Airway epithelial cell (primary cell): ENCODE data around the gene MAF. TPM values are rescaled to one million over a fixed set of nuclear protein-coding genes. Genes with fewer than 3 reads are reported as not detected.

Experiments used
- total RNA-seq: library from RNA; depleted of rRNA; stranded (reverse); fragments of >200 nt; gene quantifications from 2 replicates; pipeline ENCODE4 v1.2.3, GENCODE V29; 2015

The MAF gene
- 16.7 and 18.7 TPM in 2 replicates for total RNA-seq

GRCh38 chr16:79600638-79601091 lies at the start of gene MAF:
Gene MAF, minus strand, starts transcription at chr16:79600737. Its CDS starts 835 bp downstream, at chr16:79599902.

